Measurements from ENCODE around the gene CRCP.
"Not testable (repeated sequence)": the region's sequence is repeated elsewhere in the genome, so short reads cannot be mapped to it uniquely, and the experiment has no call there.

Gene CRCP

DNA sequence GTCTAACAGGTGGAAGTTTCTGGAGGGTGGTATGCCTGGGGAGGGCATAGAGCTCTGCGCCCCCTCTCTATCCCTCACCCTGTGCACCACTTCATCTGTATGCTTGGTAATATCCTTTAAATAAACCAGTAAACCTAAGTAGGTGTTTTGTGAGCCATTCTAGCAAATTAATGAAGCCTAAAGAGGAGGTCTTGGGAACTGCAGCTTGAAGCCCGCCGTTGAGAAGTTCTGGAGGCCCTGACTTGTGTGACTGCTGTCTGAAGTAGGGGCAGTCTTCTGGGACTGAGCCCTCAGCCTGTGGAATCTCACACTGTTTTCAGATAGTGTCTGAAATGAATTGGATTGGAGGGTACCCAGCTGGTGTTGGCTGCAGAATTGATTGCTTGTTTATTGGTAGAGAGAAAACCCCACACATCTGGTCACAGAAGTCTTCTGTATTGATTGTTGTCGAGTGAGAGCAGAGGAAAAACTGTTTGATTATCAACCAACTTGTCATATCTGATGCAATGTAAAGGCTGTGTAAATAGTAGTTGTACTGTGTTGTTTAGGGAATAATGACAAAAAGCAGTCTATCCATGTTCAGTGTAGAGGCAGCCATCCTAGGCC lies 4.7 kb downstream of the CRCP start:
- DNase-seq (ENCODE audit: extremely low read depth, low read depth), result no peak
- TF ChIP-seq, protein P1, sequence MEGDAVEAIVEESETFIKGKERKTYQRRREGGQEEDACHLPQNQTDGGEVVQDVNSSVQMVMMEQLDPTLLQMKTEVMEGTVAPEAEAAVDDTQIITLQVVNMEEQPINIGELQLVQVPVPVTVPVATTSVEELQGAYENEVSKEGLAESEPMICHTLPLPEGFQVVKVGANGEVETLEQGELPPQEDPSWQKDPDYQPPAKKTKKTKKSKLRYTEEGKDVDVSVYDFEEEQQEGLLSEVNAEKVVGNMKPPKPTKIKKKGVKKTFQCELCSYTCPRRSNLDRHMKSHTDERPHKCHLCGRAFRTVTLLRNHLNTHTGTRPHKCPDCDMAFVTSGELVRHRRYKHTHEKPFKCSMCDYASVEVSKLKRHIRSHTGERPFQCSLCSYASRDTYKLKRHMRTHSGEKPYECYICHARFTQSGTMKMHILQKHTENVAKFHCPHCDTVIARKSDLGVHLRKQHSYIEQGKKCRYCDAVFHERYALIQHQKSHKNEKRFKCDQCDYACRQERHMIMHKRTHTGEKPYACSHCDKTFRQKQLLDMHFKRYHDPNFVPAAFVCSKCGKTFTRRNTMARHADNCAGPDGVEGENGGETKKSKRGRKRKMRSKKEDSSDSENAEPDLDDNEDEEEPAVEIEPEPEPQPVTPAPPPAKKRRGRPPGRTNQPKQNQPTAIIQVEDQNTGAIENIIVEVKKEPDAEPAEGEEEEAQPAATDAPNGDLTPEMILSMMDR (IDR thresholded peaks at IDR 0.05; ENCODE audit: low read depth, low read length), result no peak

DNA sequence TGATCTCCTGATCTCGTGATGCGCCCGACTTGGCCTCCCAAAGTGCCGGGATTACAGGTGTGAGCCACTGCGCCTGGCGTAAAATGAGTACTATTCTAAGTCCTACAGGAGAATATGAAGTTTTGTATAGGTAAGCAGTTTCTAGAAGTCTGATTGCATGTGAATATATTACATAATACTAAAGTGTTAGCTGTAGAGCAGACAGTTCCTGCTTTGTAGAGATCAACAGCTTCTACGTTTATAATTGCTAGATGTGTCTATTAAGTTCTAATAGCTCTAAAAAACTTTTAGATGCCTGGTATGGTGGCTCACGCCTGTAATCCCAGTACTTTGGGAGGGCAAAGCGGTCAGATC lies 8.5 kb downstream of the CRCP start:
- TF ChIP-seq, protein P1 (IDR thresholded peaks at IDR 0.05; ENCODE audit: low read depth, low read length), result no peak

DNA sequence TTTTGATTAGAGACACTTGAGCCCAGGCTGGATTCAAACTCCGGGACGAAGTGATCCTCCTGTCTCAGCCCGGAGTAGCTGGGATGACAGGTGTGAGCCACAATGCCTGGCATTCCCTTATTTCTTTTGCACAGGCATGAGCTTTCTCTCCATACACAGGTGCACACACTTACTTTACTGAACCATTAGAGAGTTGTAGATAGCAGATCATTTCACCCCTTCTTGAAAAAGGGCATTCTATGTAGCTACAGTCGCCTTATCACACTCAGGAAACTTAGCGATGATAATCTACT lies 9.9 kb downstream of the CRCP start:
- DNase-seq (ENCODE audit: extremely low read depth, low read depth), result not testable (repeated sequence)

More for the DNA sequence above, 8.5 kb downstream of the CRCP start:
- DNase-seq (ENCODE audit: extremely low read depth, low read depth), result no peak

DNA sequence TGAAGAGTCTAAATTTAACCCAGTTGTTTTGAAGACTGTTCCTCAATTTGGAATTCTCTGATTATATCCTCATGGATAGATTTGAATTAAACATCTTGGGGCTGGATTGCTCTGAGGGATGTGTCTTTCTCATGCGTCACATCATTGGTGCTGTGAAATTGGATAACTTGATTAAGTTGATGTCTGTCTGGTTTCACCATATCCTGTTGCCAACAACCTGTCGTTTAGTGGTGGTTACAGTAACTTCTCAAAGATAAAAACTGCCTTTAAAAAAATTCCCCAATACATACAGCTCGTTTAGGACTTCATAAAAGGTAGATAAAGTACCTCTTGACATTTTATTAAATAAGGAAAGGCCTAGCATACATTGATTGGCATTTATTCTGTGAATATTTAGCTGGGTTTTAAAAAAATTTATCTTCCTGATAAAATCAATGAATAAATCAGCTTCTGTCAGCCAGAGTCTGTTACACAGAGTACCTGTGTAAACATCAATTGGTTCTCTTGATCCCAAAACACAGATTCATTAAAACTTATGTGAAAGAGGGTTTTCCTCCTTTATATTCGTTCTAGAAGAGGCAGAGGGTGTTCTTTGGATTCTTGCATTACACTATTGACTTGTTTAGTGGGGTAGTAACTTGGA lies 10.5 kb downstream of the CRCP start:
- no peak for DNase-seq (ENCODE audit: extremely low read depth, low read depth)
- TF ChIP-seq, protein P1 (IDR thresholded peaks at IDR 0.05; ENCODE audit: low read depth, low read length), result no peak

DNA sequence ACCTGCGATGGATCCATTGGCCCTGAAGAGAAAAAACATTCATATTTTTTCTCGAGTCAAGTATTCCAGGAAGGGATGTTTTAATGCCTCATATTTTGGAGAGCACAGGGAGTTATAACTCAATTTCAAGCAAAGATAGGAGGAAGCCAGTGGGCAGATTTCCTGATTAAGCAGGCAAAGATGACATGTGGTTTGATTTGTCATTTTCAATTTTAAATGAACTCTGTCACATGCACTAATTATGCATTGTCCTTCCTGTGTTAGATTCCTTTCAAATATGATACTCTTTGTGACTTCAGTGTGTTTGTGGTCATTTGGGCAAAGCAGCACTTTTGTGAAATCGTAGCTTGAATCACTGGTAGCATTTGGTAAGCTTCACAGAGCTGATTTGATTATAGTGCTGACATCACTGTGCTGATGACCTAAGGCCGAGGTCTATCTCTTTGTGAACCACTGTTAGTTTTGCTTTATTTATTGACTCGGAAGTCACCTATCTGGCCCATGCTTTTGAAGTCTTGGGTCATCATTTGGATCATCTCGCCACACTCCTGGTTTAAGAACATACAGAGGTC lies 11.2 kb downstream of the CRCP start:
- DNase-seq (ENCODE audit: extremely low read depth, low read depth), result not testable (repeated sequence)

DNA sequence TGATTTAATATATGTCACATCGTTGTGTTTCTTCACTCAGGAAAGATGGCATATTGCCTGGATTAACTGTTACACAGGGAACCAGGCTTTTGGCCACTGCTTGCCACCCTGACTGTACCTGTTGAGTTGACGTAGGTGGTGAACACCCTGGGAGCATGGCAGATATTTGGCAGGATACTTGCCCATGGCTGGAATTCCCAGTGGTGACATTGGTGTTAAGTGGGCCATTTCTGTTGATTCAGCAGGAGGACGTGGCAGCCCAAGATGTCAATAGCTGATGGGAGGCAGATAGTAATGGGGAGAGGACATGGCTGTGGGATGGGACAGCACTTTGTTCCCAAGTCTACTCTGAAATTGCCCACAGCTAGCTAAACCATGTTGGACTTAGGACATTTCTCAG lies 12.5 kb downstream of the CRCP start:
- DNase-seq (ENCODE audit: extremely low read depth, low read depth), result not testable (repeated sequence)

DNA sequence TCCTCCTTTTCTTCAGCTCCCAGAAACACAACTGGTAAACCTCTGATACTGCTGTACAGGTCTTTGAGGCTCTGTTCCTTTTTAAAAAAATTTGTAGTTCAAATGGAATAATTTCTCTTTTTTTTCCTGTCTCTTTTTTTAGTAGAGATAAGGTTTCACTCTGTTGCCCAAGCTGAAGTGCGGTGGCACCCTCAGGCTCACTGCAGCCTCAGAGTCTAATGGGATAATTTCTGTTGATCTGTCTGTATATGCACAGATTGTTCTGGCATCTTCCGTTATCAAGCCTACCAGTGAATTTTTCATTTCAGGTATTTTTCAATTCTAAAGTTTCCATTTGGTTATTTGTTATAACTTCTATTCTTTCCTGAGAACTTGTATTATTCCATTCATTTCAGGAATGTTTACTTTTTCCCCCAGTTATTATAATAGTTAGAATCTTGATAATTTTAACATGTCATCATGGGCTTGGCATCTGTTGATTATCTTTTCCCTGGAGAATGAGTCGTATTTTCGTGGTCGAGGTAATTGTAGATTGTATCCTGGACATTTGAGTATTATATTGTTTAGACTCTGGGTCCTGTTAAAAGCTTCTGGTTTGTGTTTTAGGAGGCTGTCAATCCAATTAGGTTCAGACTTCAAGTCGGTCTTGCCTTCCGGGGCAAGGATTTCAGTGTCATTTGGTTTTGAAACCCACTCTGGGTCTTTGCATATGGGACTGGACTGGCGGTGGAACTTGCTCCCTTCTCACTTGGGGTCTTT lies 24.5 kb downstream of the CRCP start:
- no peak for DNase-seq (ENCODE audit: extremely low read depth, low read depth)
- TF ChIP-seq, protein P1 (IDR thresholded peaks at IDR 0.05; ENCODE audit: low read depth, low read length), result no peak

DNA sequence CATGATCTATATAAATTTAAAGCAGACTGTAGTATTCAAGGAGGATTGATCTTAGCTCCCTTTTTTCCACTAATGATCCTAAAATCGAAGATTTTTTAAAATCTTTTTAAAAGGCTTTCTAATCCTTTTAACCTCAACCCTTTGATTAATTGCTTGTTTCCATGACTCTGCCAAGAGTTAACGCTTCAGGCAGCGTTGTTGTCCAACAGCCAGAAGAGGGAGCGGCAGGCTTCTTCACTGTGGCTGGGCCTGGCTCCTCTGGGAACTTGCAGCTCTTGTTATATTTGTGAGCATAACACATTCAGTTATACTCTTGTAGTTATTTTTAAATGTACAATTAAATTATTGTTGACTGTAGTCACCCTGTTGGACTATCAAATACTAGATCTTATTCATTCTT lies 26.3 kb downstream of the CRCP start:
- peak; percentile 61 for DNase-seq (ENCODE audit: extremely low read depth, low read depth)
- TF ChIP-seq, protein P1 (IDR thresholded peaks at IDR 0.05; ENCODE audit: low read depth, low read length), result peak; percentile 86

DNA sequence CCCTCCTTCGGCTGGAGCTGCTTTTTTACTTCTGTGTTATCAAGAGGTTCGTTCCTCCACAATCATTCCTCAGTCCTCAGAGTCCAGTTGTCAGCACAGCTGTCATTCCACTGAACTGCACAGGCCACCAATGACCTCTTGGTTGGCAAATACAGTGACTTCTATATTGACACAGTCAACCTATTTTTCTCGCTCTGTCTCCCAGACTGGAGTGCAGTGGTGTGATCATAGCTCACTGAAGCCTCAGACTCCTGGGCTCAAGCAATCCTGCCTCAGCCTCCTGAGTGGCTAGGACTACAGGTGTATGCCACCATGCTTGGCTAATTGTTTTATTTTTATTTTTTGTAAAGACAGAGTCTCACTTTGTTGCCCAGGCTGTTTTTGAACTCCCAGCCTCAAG lies 27.7 kb downstream of the CRCP start:
- TF ChIP-seq, protein P1 (IDR thresholded peaks at IDR 0.05; ENCODE audit: low read depth, low read length), result no peak
- no peak for DNase-seq (ENCODE audit: extremely low read depth, low read depth)
